Skeletal muscle satellite cell (primary cell): ENCODE measurements around the gene MLKL.
"Not testable (repeated sequence)": the region's sequence is repeated elsewhere in the genome, so short reads cannot be mapped to it uniquely, and the experiment has no call there.

Source experiments
- H3K27me3 ChIP-seq: 2 replicates; pipeline ENCODE4 v1.7.0; 2013; ENCODE audit warnings: low read length; ENCODE audit not compliant: control insufficient read depth, insufficient read depth
- H3K36me3 ChIP-seq: 2 replicates; pipeline ENCODE4 v1.7.0; 2013; ENCODE audit warnings: mild to moderate bottlenecking, control low read depth, low read length; ENCODE audit not compliant: insufficient read depth
- H3K4me1 ChIP-seq: 2 replicates; pipeline ENCODE4 v1.7.0; 2013; ENCODE audit warnings: low read length; ENCODE audit not compliant: control insufficient read depth, insufficient read depth
- H3K4me2 ChIP-seq: 2 replicates; pipeline ENCODE4 v1.7.0; 2013; ENCODE audit warnings: mild to moderate bottlenecking, low read length
- H3K4me3 ChIP-seq: 2 replicates; pipeline ENCODE4 v1.7.0; 2013; ENCODE audit warnings: low read length
- H3K9ac ChIP-seq: 2 replicates; pipeline ENCODE4 v1.7.0; 2013; ENCODE audit warnings: mild to moderate bottlenecking, low read depth, low read length, moderate library complexity
- H3K9me3 ChIP-seq: replicated peaks from 2 replicates; pipeline ENCODE4 v1.7.0; 2013; ENCODE audit warnings: mild to moderate bottlenecking, control low read depth, low read length

Gene MLKL

GRCh38 chr16:74729783-74730683, 29.4 kb upstream of the MLKL start:
- H3K9me3 ChIP-seq, result no peaks in the 10 kb centered on the region
- H3K4me2 ChIP-seq, result no peak overlapping the region
- no peak overlapping the region for H3K9ac ChIP-seq
- H3K27me3 ChIP-seq, result peaks cover 12% of the 10 kb centered on the region
- H3K36me3 ChIP-seq, result no peaks in the 10 kb centered on the region
- peaks cover 6% of the 10 kb centered on the region for H3K4me1 ChIP-seq
- no peak overlapping the region for H3K4me3 ChIP-seq

- H3K4me3 ChIP-seq, result no peak overlapping the region
- H3K4me1 ChIP-seq, result peaks cover 14% of the 10 kb centered on the region
- no peaks in the 10 kb centered on the region for H3K36me3 ChIP-seq
- no peak overlapping the region for H3K9ac ChIP-seq
- no peak overlapping the region for H3K4me2 ChIP-seq
- peaks cover 3% of the 10 kb centered on the region for H3K27me3 ChIP-seq
- no peaks in the 10 kb centered on the region for H3K9me3 ChIP-seq
These were observed 27.2 kb upstream of the MLKL start for GRCh38 chr16:74727903-74728302.

GRCh38 chr16:74726716-74727115, 26.1 kb upstream of the MLKL start:
- Histone ChIP-seq H3K4me2 (no peak overlapping the region), H3K4me3 (no peak overlapping the region), H3K36me3 (no peaks in the 10 kb centered on the region), H3K9ac (no peak overlapping the region), H3K9me3 (no peaks in the 10 kb centered on the region), H3K27me3 (no peaks in the 10 kb centered on the region), H3K4me1 (peaks cover 14% of the 10 kb centered on the region)

- Histone ChIP-seq H3K9ac (no peak overlapping the region), H3K4me2 (no peak overlapping the region), H3K4me1 (peaks cover 14% of the 10 kb centered on the region), H3K9me3 (no peaks in the 10 kb centered on the region), H3K27me3 (no peaks in the 10 kb centered on the region), H3K4me3 (no peak overlapping the region), H3K36me3 (no peaks in the 10 kb centered on the region)
These were observed 25.2 kb upstream of the MLKL start for GRCh38 chr16:74725651-74726455.

- H3K27me3 ChIP-seq, result peaks cover 4% of the 10 kb centered on the region
- no peaks in the 10 kb centered on the region for H3K9me3 ChIP-seq
- no peak overlapping the region for H3K9ac ChIP-seq
- peaks cover 14% of the 10 kb centered on the region for H3K4me1 ChIP-seq
- peak overlapping the region; percentile 58 for H3K4me2 ChIP-seq
- no peak overlapping the region for H3K4me3 ChIP-seq
- no peaks in the 10 kb centered on the region for H3K36me3 ChIP-seq
These were observed 24.3 kb upstream of the MLKL start for GRCh38 chr16:74724820-74725549.

- Histone ChIP-seq H3K9me3 (no peaks in the 10 kb centered on the region), H3K9ac (no peak overlapping the region), H3K27me3 (peaks cover 13% of the 10 kb centered on the region), H3K4me3 (no peak overlapping the region), H3K36me3 (no peaks in the 10 kb centered on the region), H3K4me1 (peaks cover 14% of the 10 kb centered on the region), H3K4me2 (no peak overlapping the region)
These were observed 22.6 kb upstream of the MLKL start for GRCh38 chr16:74723256-74723655.

- not testable (repeated sequence) for H3K4me3 ChIP-seq, H3K9me3 ChIP-seq, H3K4me2 ChIP-seq, H3K36me3 ChIP-seq, H3K9ac ChIP-seq
- peaks cover 16% of the 10 kb centered on the region for H3K27me3 ChIP-seq
- peaks cover 14% of the 10 kb centered on the region for H3K4me1 ChIP-seq
These were observed 21.5 kb upstream of the MLKL start for GRCh38 chr16:74722156-74722555.

- H3K9me3 ChIP-seq, result no peaks in the 10 kb centered on the region
- peaks cover 14% of the 10 kb centered on the region for H3K4me1 ChIP-seq
- H3K27me3 ChIP-seq, result peaks cover 16% of the 10 kb centered on the region
- no peaks in the 10 kb centered on the region for H3K36me3 ChIP-seq
- no peak overlapping the region for H3K9ac ChIP-seq
- no peak overlapping the region for H3K4me2 ChIP-seq
- H3K4me3 ChIP-seq, result no peak overlapping the region
These were observed 21.1 kb upstream of the MLKL start for GRCh38 chr16:74721716-74722115.

GRCh38 chr16:74720579-74720978, 19.9 kb upstream of the MLKL start:
- Histone ChIP-seq H3K4me1 (peaks cover 13% of the 10 kb centered on the region), H3K4me2 (no peak overlapping the region), H3K4me3 (no peak overlapping the region), H3K9ac (no peak overlapping the region), H3K36me3 (no peaks in the 10 kb centered on the region), H3K27me3 (peaks cover 16% of the 10 kb centered on the region), H3K9me3 (no peaks in the 10 kb centered on the region)

GRCh38 chr16:74718741-74719610, 18.3 kb upstream of the MLKL start:
- peaks cover 16% of the 10 kb centered on the region for H3K27me3 ChIP-seq
- no peak overlapping the region for H3K4me2 ChIP-seq
- no peak overlapping the region for H3K4me3 ChIP-seq
- no peak overlapping the region for H3K9ac ChIP-seq
- no peaks in the 10 kb centered on the region for H3K36me3 ChIP-seq
- H3K9me3 ChIP-seq, result no peaks in the 10 kb centered on the region
- no peaks in the 10 kb centered on the region for H3K4me1 ChIP-seq
